Activated effector memory CD4-positive, alpha-beta T cell treated with anti-CD3 and anti-CD28 coated beads, Interleukin-2, amount 50 U/mL, for 16 hours (primary cell): ENCODE measurements around the gene ZNF837.
"Not testable (repeated sequence)": the region's sequence is repeated elsewhere in the genome, so short reads cannot be mapped to it uniquely, and the experiment has no call there.

Experiments
- DNase-seq: peaks from one replicate; pipeline ENCODE4 v3.0.0-alpha.2; 2020

Gene ZNF837

DNA sequence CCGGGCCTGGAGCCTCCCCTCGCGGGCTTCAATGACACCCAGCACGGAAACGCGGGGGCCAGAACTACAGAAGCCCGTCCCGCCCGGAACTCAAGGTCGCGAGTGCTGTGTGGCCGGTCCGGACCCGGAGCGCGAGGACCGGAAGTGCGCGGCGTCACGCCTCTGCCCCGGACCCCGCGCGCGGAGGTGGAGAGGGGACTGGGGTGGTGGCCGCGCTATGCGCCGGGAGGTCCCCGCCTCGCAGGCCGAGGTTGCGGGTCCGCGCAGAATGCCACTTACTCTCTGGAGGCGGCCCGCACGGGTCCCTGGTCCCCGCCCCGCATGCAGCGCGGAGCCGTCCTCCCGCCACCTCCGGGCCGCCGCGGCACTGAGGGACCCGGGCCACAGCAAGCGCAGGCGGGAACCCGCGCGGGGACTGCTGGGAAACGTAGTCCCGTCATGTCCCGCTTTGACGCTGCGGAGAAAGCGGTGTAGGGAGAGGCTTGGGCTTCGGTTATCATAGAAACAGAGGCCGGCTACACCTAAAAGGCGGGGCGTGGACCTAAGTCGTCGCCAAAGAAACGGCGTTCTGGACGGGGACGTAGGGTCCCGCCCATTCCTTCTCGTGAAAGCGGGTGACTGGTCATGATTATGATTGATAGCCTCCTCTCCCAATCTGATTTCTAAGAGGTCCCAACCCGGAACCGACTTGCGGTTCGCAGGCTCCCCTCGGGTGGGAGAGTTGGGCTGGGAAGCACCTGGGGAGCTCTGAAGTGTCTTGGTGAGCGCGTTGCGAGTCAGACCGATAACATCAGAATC is at the start of gene ZNF837:
Gene ZNF837 (minus strand): TSS at position 369 of the 798 bp plus-strand sequence. CDS start 11,698 bp downstream, outside the sequence.
- DNase-seq: peak; percentile 99

DNA sequence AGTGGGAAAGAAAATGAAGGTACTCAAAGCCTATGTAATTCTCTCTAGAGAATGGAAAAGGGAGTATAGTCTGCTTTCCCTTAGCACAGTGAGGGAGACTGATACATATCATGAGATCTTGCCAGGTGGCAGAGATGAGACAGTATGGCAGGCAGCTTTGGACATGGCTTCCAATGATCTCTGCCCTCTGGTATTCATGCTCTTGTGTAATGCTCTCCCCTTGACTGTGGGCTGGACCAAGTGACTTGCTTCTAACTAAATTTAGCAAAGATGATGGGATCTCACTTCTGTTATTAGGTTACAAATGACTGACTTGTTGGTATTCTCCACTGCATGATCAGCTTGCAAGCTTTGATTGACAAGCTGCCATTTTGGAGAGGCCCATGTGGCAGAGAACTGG is 48.9 kb upstream of the ZNF837 start:
- DNase-seq: no peak

DNA sequence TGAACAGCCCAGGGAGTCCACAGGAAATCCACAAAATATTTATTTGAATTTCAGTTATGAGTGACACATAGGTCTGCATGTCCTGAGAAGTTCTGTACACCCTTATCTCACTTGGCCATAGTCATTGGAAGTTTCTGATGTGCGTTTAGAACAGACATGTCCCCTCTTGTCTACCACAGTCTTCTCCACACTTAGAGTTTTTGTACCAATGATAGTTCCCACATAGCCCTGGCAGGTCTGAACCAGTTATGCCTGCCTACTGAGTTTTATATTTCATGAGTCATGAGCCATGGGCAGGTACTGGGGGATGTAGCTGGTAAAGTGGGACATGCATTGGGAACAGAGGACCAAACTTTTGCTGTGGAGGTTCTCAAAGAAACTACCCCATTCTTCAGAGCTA is 47.8 kb upstream of the ZNF837 start:
- DNase-seq: no peak

DNA sequence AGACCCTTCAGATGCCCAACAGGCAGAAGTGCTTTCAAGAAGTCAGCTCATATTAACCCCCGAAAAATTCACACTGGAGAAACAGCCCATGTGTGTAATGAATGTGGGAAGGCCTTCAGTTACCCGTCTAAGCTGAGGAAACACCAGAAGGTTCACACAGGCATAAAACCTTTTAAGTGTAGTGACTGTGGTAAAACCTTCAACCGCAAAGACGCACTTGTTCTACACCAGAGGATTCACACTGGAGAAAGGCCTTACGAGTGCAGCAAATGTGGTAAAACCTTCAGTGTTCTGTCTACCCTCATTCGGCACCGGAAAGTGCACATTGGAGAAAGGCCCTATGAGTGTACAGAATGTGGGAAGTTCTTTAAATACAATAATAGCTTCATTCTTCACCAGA is 36.2 kb upstream of the ZNF837 start:
- DNase-seq: no peak

DNA sequence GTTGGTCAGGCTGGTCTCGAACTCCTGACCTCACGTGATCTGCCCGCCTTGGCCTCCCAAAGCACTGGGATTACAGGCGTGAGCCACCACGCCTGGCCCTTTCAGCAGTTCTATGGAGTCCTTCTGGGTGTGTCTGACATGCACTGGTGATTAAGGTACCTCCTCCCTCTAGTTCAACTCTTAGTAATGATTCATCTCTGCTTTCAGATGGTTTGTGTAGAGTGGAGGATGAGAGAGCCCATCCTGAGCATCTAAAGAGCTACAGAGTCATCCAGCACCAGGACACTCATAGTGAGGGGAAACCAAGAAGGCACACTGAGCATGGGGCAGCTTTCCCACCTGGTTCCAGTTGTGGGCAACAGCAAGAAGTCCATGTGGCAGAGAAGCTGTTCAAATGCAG is 35.8 kb upstream of the ZNF837 start:
- no peak for DNase-seq

DNA sequence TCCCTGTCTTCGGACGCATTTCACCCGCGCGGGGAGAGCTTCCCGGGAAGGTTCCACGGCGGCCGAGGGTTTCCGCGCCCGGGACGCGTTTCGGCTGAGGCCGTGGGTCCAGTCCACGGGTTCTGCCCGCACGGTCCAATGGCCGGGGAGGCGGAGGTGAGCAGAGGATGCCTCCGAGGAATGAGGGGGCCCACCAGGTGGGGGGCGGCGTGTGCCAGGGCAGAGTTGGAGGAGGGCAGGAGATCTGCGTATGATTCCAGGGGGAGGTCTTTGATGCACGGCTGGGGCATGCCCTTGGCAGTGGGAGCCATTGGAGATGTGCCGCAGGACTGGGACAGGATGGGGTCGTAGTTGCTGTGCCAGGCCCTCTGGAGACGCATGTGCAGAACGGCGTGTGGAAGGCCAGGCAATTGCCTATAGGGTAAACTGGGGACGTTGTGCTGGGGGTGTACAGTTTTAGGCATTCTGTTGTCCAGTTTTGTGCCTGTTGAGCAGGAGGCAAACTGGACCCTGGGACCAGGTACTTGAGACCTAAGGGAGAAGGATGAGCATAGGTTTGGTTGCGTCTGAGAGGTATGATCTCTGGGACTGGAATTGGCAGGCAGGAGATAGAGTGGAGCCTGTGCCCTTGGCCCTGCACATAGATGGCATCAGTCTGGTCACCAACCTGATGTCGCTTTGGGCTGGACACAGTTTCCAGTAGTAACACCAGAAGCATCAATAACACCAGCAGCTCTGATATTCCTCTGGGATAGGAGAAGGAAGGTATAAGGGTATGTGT is 28.4 kb upstream of the ZNF837 start:
- DNase-seq: peak; percentile 65

DNA sequence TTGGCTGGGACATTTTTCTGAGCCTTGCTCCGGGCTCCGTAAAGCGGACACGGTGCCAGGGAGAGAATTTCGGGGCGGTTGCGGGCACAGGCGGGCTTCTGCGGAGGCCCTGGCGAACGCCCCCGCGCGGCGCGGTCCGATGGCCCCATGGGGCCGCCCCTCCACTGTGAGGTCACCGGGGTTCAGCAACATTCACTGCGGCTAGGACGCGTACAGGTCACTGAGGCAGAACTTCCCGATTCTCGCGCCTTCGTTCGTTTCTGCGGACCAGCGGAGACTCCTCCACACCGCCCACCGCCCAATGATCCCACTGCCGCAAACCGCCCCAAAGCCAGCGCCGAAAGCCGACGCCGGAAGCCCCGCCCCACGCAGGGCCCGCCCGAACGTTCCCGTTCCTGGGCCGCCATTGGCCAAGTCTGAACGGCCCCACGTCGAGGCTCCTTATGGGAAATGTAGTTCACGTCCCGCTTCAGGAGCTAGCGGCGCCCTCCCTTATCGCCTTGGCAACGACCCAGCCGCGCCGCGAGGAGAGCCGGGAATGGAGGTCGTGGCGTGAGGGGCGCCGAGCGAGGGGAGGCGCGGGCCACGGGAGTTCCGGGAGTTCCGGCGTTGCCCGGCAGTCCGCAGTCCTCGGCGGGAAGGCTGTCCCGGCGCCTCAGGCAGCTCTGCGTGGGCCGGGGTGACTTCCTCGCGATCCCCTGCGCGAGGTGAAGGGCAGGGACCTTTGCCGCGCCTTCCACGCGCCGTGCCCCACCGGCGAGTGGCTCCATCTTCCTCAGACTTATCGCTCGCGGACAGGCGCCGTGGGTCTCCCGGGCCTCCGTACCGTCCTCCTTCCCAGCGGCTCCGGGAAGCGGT is 27.6 kb upstream of the ZNF837 start, which contains the start of gene ZNF584:
Gene ZNF584 (plus strand): TSS at position 498 of the 858 bp plus-strand sequence. CDS start 499 bp downstream, outside the sequence.
- peak; percentile 98 for DNase-seq

DNA sequence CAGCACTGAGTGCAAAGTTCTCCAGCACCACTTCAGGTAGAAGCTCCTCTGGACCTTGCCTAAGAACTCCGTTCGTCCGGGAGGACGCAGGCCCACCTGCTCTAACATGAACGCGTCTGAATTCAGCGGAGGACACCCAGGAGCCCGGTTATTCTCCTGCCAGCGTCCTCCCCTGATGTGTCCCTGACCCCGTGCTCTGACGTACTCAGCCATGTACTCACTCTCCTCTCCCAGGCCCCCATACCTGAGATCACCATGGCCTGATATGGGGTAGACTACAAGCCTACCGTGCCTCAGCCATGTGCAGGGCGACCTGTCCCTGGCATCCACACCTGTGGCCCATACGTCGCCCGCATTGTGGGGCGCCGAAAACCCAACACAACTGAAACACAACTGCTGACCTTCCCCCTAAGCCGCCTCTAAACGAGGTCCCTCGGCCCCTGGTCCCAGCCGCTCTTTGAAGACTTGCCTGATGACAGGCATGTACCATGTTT is 26.9 kb upstream of the ZNF837 start:
- DNase-seq: no peak

DNA sequence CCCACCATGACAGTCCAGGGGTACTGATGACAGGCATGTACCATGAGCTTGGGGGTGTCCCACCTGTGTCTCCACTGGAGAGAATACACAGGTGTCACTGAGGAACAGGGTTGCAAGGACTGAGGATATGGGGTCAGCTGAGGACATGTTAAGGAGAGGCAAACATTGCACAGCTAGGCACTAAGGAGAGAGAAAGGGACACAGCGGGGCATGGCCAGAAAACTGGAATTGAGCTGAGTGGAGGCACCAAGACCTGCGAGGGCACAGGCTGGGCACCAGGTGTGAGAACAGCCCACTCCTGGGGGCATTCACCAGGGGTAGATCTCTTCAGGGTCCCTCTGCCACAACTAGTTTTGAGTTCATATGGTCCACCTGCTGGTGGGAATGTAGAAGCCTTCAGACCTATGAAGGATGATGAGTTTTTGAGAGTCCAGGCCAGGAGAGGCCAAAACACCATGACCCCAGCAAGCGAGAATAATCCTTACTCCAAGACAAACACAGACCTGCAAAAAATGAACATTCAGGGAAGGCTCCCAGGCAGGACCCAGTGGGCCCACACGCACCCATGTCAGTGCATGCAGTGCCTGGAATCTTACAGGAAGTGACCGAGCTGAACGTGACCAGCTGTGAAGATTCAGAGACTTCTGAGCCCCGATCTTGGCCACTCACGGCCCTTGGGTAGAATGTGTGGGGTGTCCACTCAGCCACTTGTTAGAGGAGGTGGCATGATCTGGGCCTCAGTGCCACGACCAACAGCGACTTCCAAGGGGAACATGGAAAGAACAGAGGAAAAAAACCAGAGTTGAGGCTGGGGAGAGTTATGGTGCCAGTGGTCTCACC is 26.2 kb upstream of the ZNF837 start:
- no peak for DNase-seq

DNA sequence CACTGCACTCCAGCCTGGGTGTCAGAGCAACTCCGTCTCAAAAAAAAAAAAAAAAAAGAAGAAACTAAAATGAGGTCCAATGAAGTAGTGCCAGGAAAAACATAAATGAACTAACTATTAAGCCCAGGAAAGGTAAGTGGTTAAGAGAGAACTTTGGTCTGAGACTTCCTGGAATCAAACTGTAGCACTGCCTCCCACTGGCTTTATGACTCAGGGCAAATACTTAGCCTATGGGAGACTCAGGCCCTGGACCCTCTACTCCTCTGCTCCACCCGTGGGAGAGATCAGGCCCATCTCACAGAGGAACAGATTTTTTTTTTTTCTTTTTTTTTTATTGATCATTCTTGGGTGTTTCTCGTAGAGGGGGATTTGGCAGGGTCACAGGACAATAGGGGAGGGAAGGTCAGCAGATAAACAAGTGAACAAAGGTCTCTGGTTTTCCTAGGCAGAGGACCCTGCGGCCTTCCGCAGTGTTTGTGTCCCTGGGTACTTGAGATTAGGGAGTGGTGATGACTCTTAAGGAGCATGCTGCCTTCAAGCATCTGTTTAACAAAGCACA is 23.2 kb upstream of the ZNF837 start:
- DNase-seq: not testable (repeated sequence)

DNA sequence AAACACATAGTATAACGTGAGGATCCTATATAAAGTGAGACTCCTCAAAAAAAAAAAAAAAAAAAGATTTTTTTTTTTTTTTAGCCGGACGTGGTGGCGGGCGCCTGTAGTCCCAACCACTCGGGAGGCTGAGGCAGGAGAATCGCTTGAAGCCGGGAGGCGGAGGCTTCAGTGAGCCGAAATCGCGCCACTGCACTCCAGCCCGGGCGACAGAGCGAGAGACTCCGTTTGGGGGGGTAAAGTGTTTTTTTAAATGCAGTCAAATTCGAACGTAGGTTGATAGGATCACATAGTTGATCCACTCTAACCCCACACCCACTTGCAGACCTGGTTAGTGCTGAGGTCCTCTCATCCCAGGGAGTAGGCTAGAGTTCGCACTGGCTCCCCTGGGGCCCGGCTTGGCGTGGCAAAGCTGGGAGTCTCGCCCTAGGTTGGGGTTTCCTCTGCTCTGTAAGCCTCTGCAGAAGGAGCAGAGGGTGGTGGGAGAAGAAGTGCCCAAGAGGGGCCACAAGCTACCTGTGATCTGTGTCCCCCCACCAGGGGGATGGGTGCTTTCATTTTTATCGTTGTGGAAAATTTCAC is 21.1 kb upstream of the ZNF837 start:
- no peak for DNase-seq

DNA sequence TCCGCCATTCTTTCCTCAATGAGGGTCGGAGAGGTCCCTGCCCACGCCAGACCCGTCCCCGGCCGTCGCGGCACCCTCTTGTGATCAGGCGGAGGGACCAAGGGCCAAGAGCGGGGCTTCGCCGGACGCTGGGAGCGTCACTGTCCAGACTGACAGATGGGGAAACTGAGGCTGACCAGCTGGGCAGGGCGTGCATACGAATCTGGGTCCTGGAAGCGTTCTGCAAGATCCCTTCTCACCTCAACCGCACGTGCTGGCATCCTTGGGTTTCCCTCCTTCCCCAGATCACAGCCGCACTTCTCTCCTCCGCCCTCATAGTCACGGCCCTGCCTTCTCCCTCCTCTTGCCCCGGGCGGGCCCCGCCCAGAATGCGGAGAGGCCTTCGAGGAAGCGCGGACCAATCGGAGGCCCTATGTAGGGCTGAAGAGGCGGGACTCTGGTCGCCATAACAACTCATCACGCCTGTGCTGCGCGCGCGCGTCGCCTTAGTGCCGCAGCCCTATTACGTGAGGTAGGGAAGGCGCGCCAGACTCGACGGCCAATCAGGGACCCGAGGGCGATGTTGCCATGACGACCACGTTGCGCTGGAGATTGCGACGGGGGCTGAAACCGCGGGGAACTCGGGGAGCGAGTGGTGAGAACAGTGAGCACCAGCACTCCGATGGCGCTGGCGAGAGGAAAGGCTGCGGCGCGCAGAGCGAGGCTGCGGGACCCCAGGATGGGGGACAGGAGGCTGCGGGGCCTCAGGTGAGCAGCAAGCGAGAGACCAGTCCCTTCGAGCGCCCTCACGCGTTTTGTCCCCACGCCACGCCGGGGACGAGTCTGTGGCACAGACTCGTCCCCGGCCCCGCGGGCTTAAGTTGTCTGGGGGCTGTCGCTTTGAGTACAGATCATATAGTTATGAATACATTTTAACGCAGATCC is 20.3 kb upstream of the ZNF837 start:
- peak; percentile 100 for DNase-seq

DNA sequence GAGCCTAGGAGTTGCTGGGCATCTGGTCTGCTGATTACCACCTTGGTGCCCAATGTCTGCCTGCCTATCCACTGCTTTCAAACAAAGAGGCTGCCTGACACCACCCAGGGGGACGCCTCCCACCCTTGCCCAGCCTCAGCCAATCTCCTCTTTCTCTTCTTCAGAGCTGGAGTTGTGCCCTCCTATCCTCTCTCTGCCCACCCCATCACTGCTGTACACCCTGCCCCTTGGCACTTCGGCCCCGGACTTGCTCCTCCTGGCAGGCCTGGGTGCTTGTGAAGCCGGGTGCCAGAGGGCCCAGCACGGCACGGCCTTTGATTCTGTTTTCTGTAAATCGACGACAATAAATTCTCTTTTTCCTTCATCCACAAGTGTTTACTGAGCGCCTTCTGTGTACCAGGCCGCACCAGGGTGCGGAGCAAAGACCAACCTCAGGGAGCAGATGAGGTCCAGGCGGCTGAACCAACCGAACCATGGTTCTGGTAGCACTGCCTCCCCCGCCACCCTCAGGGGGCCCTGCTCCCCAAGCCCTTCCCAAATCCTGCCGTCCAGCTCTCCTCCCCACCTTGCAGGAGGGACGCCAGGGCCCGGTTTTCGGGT is 19.6 kb upstream of the ZNF837 start:
- DNase-seq: no peak

DNA sequence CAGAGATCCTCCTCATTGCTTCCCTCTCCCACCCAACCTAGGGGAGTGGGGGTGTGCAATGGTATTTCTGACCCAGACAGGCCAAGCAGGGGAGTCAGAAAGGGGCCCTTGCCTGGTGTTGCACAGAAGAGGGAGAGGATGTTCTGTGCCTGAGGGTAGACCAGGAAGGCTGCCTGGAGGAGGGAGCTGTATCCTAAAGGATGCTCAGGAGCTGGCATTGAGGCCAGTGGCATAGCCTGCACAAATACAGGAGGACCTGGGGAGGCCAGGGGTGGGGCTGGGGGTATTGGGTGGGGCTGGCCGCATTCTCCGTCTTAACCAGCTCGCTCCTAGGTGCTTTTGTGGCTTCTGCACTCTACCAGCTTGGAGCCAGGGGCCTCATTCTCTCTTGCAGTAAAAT is 19.1 kb upstream of the ZNF837 start:
- no peak for DNase-seq

DNA sequence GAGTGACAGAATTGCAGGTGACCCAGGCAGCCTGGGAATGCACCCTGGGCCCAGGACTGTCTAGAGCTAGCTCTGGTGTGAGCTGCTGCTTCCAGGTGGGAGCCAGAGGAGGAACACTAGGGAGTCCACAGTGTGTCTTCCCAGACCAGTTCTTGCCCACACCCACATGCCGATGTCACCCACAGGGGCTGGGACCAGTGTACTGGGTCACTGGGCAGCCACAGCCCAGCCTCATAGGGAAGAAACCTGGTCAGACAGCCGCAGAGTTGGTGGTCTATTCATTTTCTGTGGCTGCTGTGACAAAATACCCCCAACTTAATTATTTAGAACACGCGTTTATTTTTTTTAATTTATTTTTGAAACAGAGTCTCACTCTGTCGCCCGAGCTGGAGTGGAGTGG is 17.7 kb upstream of the ZNF837 start:
- DNase-seq: no peak

DNA sequence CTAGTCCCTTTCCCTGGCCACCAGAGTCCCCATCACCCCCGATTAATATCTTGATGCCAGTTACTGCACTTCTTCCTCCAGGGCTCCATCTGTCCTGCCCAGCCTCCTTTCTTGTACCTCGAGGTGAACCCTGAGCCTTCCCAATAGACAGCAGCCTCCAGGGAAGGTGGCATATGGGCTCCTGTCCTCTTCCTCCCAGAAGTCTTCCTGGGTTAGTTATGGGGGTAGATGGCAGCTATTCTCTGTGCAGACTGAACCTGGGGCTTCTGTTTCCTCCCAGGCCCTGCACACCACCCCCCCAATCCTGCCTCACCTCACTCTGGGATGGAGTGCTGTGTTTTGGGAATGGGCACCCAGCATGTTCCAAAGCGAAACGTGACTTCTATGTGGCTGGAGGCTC is 17.3 kb upstream of the ZNF837 start:
- DNase-seq: no peak

DNA sequence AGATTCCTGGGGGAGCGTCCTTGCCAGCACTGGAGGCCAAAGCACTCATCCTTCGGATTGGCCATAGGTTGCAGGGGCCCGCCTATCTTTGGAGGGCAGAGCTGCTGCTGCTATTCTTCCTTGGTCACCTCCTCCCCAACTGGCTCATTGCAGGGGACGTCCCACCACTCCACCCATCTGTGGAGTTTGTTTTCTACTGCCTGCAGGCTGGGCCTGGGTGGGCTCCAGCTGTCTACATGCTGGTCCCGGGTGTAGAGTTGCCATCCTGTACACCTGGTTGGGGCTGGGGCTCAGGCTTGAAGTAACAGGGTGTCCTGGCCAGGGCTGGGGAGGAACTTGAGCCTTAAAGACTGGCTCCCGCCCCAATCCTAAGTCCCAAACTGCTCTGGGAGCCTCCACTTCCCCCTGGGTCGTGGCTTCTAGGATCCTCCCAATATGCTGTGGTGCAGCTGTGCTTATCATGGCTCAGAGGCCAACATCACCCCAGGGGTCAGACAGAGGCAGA is 16.8 kb upstream of the ZNF837 start:
- no peak for DNase-seq

DNA sequence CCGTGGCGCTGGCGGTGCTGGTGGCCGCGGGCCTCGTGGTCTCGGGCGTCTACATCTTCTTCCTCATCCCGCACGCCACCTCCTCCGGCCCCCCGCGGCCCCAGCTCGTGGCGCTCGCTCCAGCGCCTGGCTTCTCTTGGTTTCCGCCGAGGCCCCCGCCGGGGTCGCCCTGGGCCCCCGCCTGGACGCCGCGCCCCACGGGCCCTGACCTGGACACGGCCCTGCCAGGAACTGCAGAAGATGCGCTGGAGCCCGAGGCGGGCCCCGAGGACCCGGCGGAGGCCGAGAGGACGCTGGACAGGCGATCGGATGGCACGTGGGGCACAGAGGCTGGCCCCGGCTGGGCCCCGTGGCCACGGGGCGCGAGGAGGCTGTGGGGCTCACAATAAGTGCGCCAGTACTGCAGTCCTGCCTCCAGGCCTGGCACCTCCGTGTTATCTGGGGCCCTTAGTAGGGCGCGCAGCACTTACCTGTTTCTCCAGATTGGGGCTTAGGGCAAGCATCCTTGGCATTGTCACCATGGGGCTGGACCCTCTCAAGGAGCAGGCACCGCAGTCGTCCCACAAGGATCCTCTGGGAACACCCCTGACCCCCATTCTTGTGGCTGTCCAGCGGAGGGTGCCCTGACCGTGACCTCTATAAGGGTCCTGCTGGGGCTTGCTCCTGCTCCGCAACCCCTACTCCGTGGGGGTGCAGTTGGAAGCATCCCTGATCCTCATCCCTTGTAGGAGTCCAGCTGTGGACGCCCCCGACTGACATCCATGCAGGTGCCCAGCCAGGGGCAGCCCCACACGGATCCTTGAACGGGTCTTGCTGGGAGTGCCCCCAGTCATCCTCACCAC is 16.1 kb upstream of the ZNF837 start:
- no peak for DNase-seq
